Adrenal gland (tissue), 12 donors: ENCODE results near the gene SLC8A3. TPM values are rescaled to one million over a fixed set of nuclear protein-coding genes. Genes with fewer than 3 reads are reported as not detected.
A peak's percentile ranks its signal among the peaks of the same experiment; 100 is the strongest.

ENCODE experiments used
- DNase-seq, 7 donors: peaks; one replicate each; pipeline ENCODE4 v3.0.0-alpha.2; 2019 to 2020
- H3K27ac ChIP-seq, 5 donors: fragments of 200-600 bp; sonication (generic) in 4 of 5; 1 replicate in 3 of 5; 2 replicates in 2 of 5; pipeline versions ENCODE4 v1.5.1 to v1.8.0; 2016 to 2020; ENCODE audit warnings: mild to moderate bottlenecking in 1 of 5
- H3K27me3 ChIP-seq: fragments of 200-600 bp; 2 replicates; pipeline ENCODE4 v1.8.0; 2021
- H3K36me3 ChIP-seq, 2 donors: fragments of 200-600 bp; replicated peaks in 1 of 2; 1 replicate in 1 of 2; 2 replicates in 1 of 2; pipeline versions ENCODE4 v1.5.1 to v1.8.0; 2018 to 2022
- H3K4me1 ChIP-seq, 2 donors: fragments of 200-600 bp; replicated peaks in 1 of 2; 1 replicate in 1 of 2; 2 replicates in 1 of 2; pipeline versions ENCODE4 v1.5.1 to v1.8.0; 2018 to 2021
- H3K4me3 ChIP-seq, 4 donors: fragments of 200-600 bp; sonication (generic) in 3 of 4; one replicate each; pipeline ENCODE4 v1.5.1; 2016 to 2018
- H3K9me3 ChIP-seq, 3 donors: fragments of 200-600 bp; sonication (generic) in 1 of 3; replicated peaks in 1 of 3; 1 replicate in 2 of 3; 2 replicates in 1 of 3; pipeline versions ENCODE4 v1.5.1 to v1.8.0; 2016 to 2021
- CTCF ChIP-seq, 6 experiments: fragments of 450-650 bp in 4 of 6; fragments of 200-600 bp in 2 of 6; sonication (generic) in 1 of 6; IDR thresholded peaks; 1 replicate in 5 of 6; 2 replicates in 1 of 6; pipeline versions ENCODE4 v1.5.1 to v1.8.0; 2016 to 2021; ENCODE audit warnings: antibody characterized with exemption in 6 of 6, mild to moderate bottlenecking in 2 of 6, moderate library complexity in 1 of 6
- POLR2A ChIP-seq, 2 donors: fragments of 450-650 bp; IDR thresholded peaks; one replicate each; pipeline ENCODE4 v1.6.1; 2017; ENCODE audit warnings: antibody characterized with exemption in 2 of 2, mild to moderate bottlenecking in 2 of 2, moderate library complexity in 1 of 2
- WGBS, 4 donors: extraction: QIAGEN DNeasy Blood & Tissue Kit in 2 of 4; methylation state at CpG; one replicate each; pipeline versions ENCODE4 v1.1.5 to v1.1.7; 2013 to 2017; 5-methylcytosine and 5-hydroxymethylcytosine counted together
- intact Hi-C, 2 donors: fragments of 100-400 bp; cut with DNase I; formaldehyde crosslinking; loops; one replicate each; pipeline versions ENCODE4 v1.14.1 to v1.15.0; 2022 to 2023
- polyA plus RNA-seq, 3 donors: library from polyadenylated mRNA; stranded (reverse); fragments of 200-250 nt in 2 of 3; fragments of 350-450 nt in 1 of 3; fragmentation: Illumina TruSeq in 1 of 3; extraction: RNeasy Lipid Tissue Mini Kit (QIAGEN cat#74804) in 1 of 3; gene quantifications; one replicate each; pipeline ENCODE4 v1.2.3, GENCODE V29; 2013 to 2014
- total RNA-seq, 9 donors: library from RNA; depleted of rRNA in 4 of 9; stranded (reverse); fragments of >200 nt in 4 of 9; fragments of 120-200 nt in 1 of 9; fragmentation: NEBNext Ultra II Directional in 1 of 9; extraction: Animal tissue kit (Norgen Biotek cat#: 25700) in 1 of 9; gene quantifications; one replicate each; pipeline versions ENCODE4 v1.1.0 to v1.2.4, GENCODE V29; 2013 to 2023
- donor health status: healthy with polysubstance abuse.
- donor health status: Bipolar disorder and iron deficiency.
- donor health status: DM: yes; HTN: yes; CAD: no.
- donor health status: DM: no; HTN: no; CAD: no.
- donor health status: DM: no; HTN: no; CAD: no.
- donor health status: DM: yes; HTN: yes; CAD: no.

The SLC8A3 gene
- total and polyA plus RNA-seq, 12 donors, result 0.08 to 2.1 (median 0.62) TPM; not detected in 4

GRCh38 chr14:70189456-70190077 is 816 bp upstream of the SLC8A3 start:
- no peak for TF ChIP-seq POLR2A (IDR thresholded peaks at IDR 0.05)
- no peak for TF ChIP-seq CTCF (IDR thresholded peaks at IDR 0.05)
- peaks cover 3 to 14% of the 10 kb centered on the region in 2 donors for H3K4me1 ChIP-seq
- H3K4me3 ChIP-seq, result no peak overlapping the region
- peaks cover 19% of the 10 kb centered on the region for H3K27me3 ChIP-seq
- peak overlapping the region in 1 of 5 donors; percentile 59 for H3K27ac ChIP-seq
- intact Hi-C loops, result no loop called here
- H3K9me3 ChIP-seq, result no peaks in the 10 kb centered on the region
- DNase-seq, result no peak
- H3K36me3 ChIP-seq, result no peaks in the 10 kb centered on the region
- 35 to 61% (median 52%) methylated on average over 8 to 9 of the region's 9 CpGs for WGBS, 4 donors

- intact Hi-C loops, result no loop called here
- TF ChIP-seq CTCF (IDR thresholded peaks at IDR 0.05), result no peak
- TF ChIP-seq POLR2A (IDR thresholded peaks at IDR 0.05), result no peak
- peak in 1 of 7 donors; percentile 16 for DNase-seq
- no peaks in the 10 kb centered on the region for H3K9me3 ChIP-seq
- peaks cover 3 to 14% of the 10 kb centered on the region in 2 donors for H3K4me1 ChIP-seq
- 0 to 1% (median 0%) methylated on average over 1 to 38 of the region's 38 CpGs for WGBS, 4 donors
- peaks cover 19% of the 10 kb centered on the region for H3K27me3 ChIP-seq
- no peaks in the 10 kb centered on the region for H3K36me3 ChIP-seq
- peak overlapping the region in 1 of 5 donors; percentile 59 for H3K27ac ChIP-seq
- H3K4me3 ChIP-seq, result peak overlapping the region in 2 of 4 donors; percentile 5 to 42
These were observed 461 bp downstream of the SLC8A3 start for GRCh38 chr14:70188322-70188658.

- intact Hi-C loops, result no loop called here
- Histone ChIP-seq H3K4me1 (peaks cover 3 to 14% of the 10 kb centered on the region in 2 donors), H3K27me3 (peaks cover 19% of the 10 kb centered on the region), H3K27ac (no peak overlapping the region), H3K36me3 (no peaks in the 10 kb centered on the region), H3K4me3 (peak overlapping the region in 1 of 4 donors; percentile 42), H3K9me3 (no peaks in the 10 kb centered on the region)
- 23 to 34% (median 27%) methylated on average over 26 of the region's 26 CpGs for WGBS, 4 donors
- no peak for TF ChIP-seq CTCF (IDR thresholded peaks at IDR 0.05)
- TF ChIP-seq POLR2A (IDR thresholded peaks at IDR 0.05), result no peak
- DNase-seq, result peak in 2 of 7 donors; percentile 20 to 56
These were observed 1.8 kb downstream of the SLC8A3 start for GRCh38 chr14:70186900-70187451.

GRCh38 chr14:70183991-70184390 is 4.8 kb downstream of the SLC8A3 start:
- intact Hi-C loops, result no loop called here
- no peaks in the 10 kb centered on the region for H3K36me3 ChIP-seq
- peaks cover 14% of the 10 kb centered on the region for H3K27me3 ChIP-seq
- no peak overlapping the region for H3K4me3 ChIP-seq
- no peaks in the 10 kb centered on the region for H3K9me3 ChIP-seq
- 72 to 84% (median 79%) methylated on average over 6 of the region's 6 CpGs for WGBS, 4 donors
- DNase-seq, result no peak
- peaks cover 3 to 11% of the 10 kb centered on the region in 2 donors for H3K4me1 ChIP-seq
- TF ChIP-seq POLR2A (IDR thresholded peaks at IDR 0.05), result no peak
- TF ChIP-seq CTCF (IDR thresholded peaks at IDR 0.05), result no peak
- no peak overlapping the region for H3K27ac ChIP-seq
